Smooth muscle cell (in vitro differentiated cells): ENCODE results near the gene RALGAPA2. TPM values are rescaled to one million over a fixed set of nuclear protein-coding genes. Genes with fewer than 3 reads are reported as not detected.

Experiments
- DNase-seq: peaks from one replicate; lab custom pipeline; 2025; ENCODE audit not compliant: unreplicated experiment; lab: John Stamatoyannopoulos, UW
- H2AFZ ChIP-seq: fragments of 200-600 bp; sonication (generic); 2 replicates; pipeline ENCODE4 v1.6.0; 2016; ENCODE audit warnings: antibody characterized with exemption, low read depth, mild to moderate bottlenecking
- H3F3A ChIP-seq: fragments of 200-600 bp; sonication (generic); 2 replicates; pipeline ENCODE4 v1.6.0; 2017; ENCODE audit warnings: antibody characterized with exemption, low read depth
- H3K27ac ChIP-seq: fragments of 200-600 bp; sonication (generic); 2 replicates; pipeline ENCODE4 v1.5.1; 2016; ENCODE audit warnings: low read depth, mild to moderate bottlenecking
- H3K27me3 ChIP-seq: fragments of 200-600 bp; sonication (generic); 2 replicates; pipeline ENCODE4 v1.6.1; 2016; ENCODE audit warnings: low read depth, mild to moderate bottlenecking
- H3K36me3 ChIP-seq: fragments of 200-600 bp; sonication (generic); 2 replicates; pipeline ENCODE4 v1.5.1; 2016; ENCODE audit warnings: low read depth
- H3K4me1 ChIP-seq: fragments of 200-600 bp; sonication (generic); 2 replicates; pipeline ENCODE4 v1.5.1; 2016; ENCODE audit warnings: low read depth
- H3K4me2 ChIP-seq: fragments of 200-600 bp; sonication (generic); 2 replicates; pipeline ENCODE4 v1.6.0; 2016; ENCODE audit warnings: mild to moderate bottlenecking
- H3K4me3 ChIP-seq: fragments of 200-600 bp; sonication (generic); 2 replicates; pipeline ENCODE4 v1.5.1; 2016; ENCODE audit warnings: mild to moderate bottlenecking
- H3K79me2 ChIP-seq: fragments of 200-600 bp; sonication (generic); 2 replicates; pipeline ENCODE4 v1.6.0; 2016; ENCODE audit warnings: low read depth, mild to moderate bottlenecking
- H3K9ac ChIP-seq: fragments of 200-600 bp; sonication (generic); 2 replicates; pipeline ENCODE4 v1.6.0; 2016; ENCODE audit warnings: low read depth
- H3K9me3 ChIP-seq: fragments of 200-600 bp; sonication (generic); replicated peaks from 2 replicates; pipeline ENCODE4 v1.5.1; 2016; ENCODE audit warnings: low read depth
- H4K20me1 ChIP-seq: fragments of 200-600 bp; sonication (generic); 2 replicates; pipeline ENCODE4 v1.6.0; 2016; ENCODE audit warnings: low read depth
- CTCF ChIP-seq: fragments of 200-600 bp; sonication (generic); IDR thresholded peaks from 2 replicates; pipeline ENCODE4 v1.5.1; 2017; ENCODE audit warnings: borderline replicate concordance, mild to moderate bottlenecking, antibody characterized with exemption; ENCODE audit not compliant: insufficient read depth, poor library complexity, severe bottlenecking
- WGBS: methylation state at CpG from one replicate; pipeline ENCODE4 v1.1.7; 2016; ENCODE audit warnings: low lambda C conversion rate; 5-methylcytosine and 5-hydroxymethylcytosine counted together
- polyA plus RNA-seq: library from polyadenylated mRNA; unstranded; fragments of >200 nt; fragmentation: Nextera tagmentation; extraction: Ambion mirVana; gene quantifications from 2 replicates; pipeline ENCODE4 v1.2.1, GENCODE V29; 2016
- total RNA-seq: library from RNA; depleted of rRNA; stranded (reverse); fragments of >200 nt; gene quantifications from 2 replicates; pipeline ENCODE4 v1.2.3, GENCODE V29; 2014

RALGAPA2 gene
- total and polyA plus RNA-seq, 2 experiments from 2014 or later = 3.5 to 6.2 TPM

- Histone ChIP-seq H2AFZ (no peak overlapping the region), H3K4me2 (no peak overlapping the region), H3K36me3 (no peaks in the 10 kb centered on the region), H3K9me3 (no peaks in the 10 kb centered on the region), H3K4me3 (no peak overlapping the region), H3K4me1 (peaks cover 46% of the 10 kb centered on the region), H4K20me1 (no peaks in the 10 kb centered on the region), H3F3A (no peaks in the 10 kb centered on the region), H3K79me2 (no peaks in the 10 kb centered on the region), H3K9ac (no peak overlapping the region), H3K27ac (no peak overlapping the region), H3K27me3 (no peaks in the 10 kb centered on the region)
- TF ChIP-seq CTCF = no peak
- 91% methylated on average over 17 of the region's 17 CpGs for WGBS
- no peak for DNase-seq
Observed at GRCh38 chr20:20411836-20412235, 300.6 kb downstream of the RALGAPA2 start.

GRCh38 chr20:20411402-20411801 lies 301.0 kb downstream of the RALGAPA2 start:
- H3K27me3 ChIP-seq = no peaks in the 10 kb centered on the region
- H3K9ac ChIP-seq = no peak overlapping the region
- no peaks in the 10 kb centered on the region for H3K36me3 ChIP-seq
- H2AFZ ChIP-seq = no peak overlapping the region
- no peak overlapping the region for H3K27ac ChIP-seq
- WGBS = 85% methylated on average over 12 of the region's 12 CpGs
- H3K4me3 ChIP-seq = no peak overlapping the region
- H3K4me2 ChIP-seq = no peak overlapping the region
- H4K20me1 ChIP-seq = no peaks in the 10 kb centered on the region
- no peaks in the 10 kb centered on the region for H3F3A ChIP-seq
- no peak for DNase-seq
- no peaks in the 10 kb centered on the region for H3K79me2 ChIP-seq
- peaks cover 46% of the 10 kb centered on the region for H3K4me1 ChIP-seq
- TF ChIP-seq CTCF = no peak
- H3K9me3 ChIP-seq = no peaks in the 10 kb centered on the region

- H3K79me2 ChIP-seq = no peaks in the 10 kb centered on the region
- no peaks in the 10 kb centered on the region for H3K27me3 ChIP-seq
- H3K36me3 ChIP-seq = no peaks in the 10 kb centered on the region
- H3F3A ChIP-seq = no peaks in the 10 kb centered on the region
- no peak overlapping the region for H3K9ac ChIP-seq
- no peak overlapping the region for H2AFZ ChIP-seq
- H3K4me1 ChIP-seq = peaks cover 46% of the 10 kb centered on the region
- H3K9me3 ChIP-seq = no peaks in the 10 kb centered on the region
- no peak for DNase-seq
- 9% methylated on average over 6 of the region's 6 CpGs for WGBS
- no peak overlapping the region for H3K27ac ChIP-seq
- no peak overlapping the region for H3K4me2 ChIP-seq
- no peak overlapping the region for H3K4me3 ChIP-seq
- H4K20me1 ChIP-seq = no peaks in the 10 kb centered on the region
- TF ChIP-seq CTCF = no peak
Observed at GRCh38 chr20:20410678-20411077, 301.8 kb downstream of the RALGAPA2 start.

GRCh38 chr20:20409331-20409730 lies 303.1 kb downstream of the RALGAPA2 start:
- DNase-seq = no peak
- 95% methylated on average over 4 of the region's 4 CpGs for WGBS
- no peak overlapping the region for H3K4me2 ChIP-seq

More at GRCh38 chr20:20409331-20409730, 303.1 kb downstream of the RALGAPA2 start:
- no peak for TF ChIP-seq CTCF
- no peaks in the 10 kb centered on the region for H3K36me3 ChIP-seq
- no peaks in the 10 kb centered on the region for H3K27me3 ChIP-seq
- no peak overlapping the region for H3K4me3 ChIP-seq
- H2AFZ ChIP-seq = no peak overlapping the region
- no peak overlapping the region for H3K27ac ChIP-seq
- no peaks in the 10 kb centered on the region for H3K9me3 ChIP-seq
- no peak overlapping the region for H3K9ac ChIP-seq
- no peaks in the 10 kb centered on the region for H3K79me2 ChIP-seq
- peaks cover 46% of the 10 kb centered on the region for H3K4me1 ChIP-seq
- H3F3A ChIP-seq = no peaks in the 10 kb centered on the region
- no peaks in the 10 kb centered on the region for H4K20me1 ChIP-seq
